Mucosa of rectum (tissue), 2 donors: ENCODE results near the gene RBBP6.

Experiments used
- H3K27ac ChIP-seq, 2 donors: one replicate each; pipeline ENCODE4 v1.7.0; 2013; ENCODE audit warnings: inconsistent platforms in 2 of 2, low read depth in 2 of 2, low read length in 2 of 2
- H3K27me3 ChIP-seq, 2 donors: one replicate each; pipeline ENCODE4 v1.7.0; 2013; ENCODE audit warnings: low read length in 2 of 2; ENCODE audit not compliant: control insufficient read depth in 2 of 2, insufficient read depth in 2 of 2
- H3K36me3 ChIP-seq, 2 donors: one replicate each; pipeline ENCODE4 v1.7.0; 2013; ENCODE audit warnings: low read length in 2 of 2; ENCODE audit not compliant: control insufficient read depth in 2 of 2, insufficient read depth in 2 of 2
- H3K4me1 ChIP-seq, 2 donors: one replicate each; pipeline ENCODE4 v1.7.0; 2013; ENCODE audit warnings: low read length in 2 of 2, mild to moderate bottlenecking in 1 of 2; ENCODE audit not compliant: control insufficient read depth in 2 of 2, insufficient read depth in 2 of 2
- H3K4me3 ChIP-seq, 2 donors: one replicate each; pipeline ENCODE4 v1.7.0; 2013; ENCODE audit warnings: low read length in 2 of 2
- H3K9ac ChIP-seq, 2 donors: one replicate each; pipeline ENCODE4 v1.7.0; 2013; ENCODE audit warnings: low read length in 2 of 2, low read depth in 1 of 2, mild to moderate bottlenecking in 1 of 2
- H3K9me3 ChIP-seq, 2 donors: one replicate each; pipeline ENCODE4 v1.7.0; 2013; ENCODE audit warnings: low read length in 2 of 2; ENCODE audit not compliant: control insufficient read depth in 2 of 2
- donor health status: healthy.
- donor health status: Normal muscosa, but diverticular disease.

RBBP6 gene

GRCh38 chr16:24537474-24538337 is 1.7 kb upstream of the RBBP6 start:
- H3K27ac ChIP-seq: no peak overlapping the region
- no peak overlapping the region for H3K9ac ChIP-seq
- H3K27me3 ChIP-seq: no peaks in the 10 kb centered on the region
- H3K36me3 ChIP-seq: no peaks in the 10 kb centered on the region
- H3K4me3 ChIP-seq: no peak overlapping the region
- no peaks in the 10 kb centered on the region for H3K9me3 ChIP-seq
- H3K4me1 ChIP-seq: peaks cover 8 to 16% of the 10 kb centered on the region in 2 donors

- Histone ChIP-seq H3K4me1 (peaks cover 13 to 22% of the 10 kb centered on the region in 2 donors), H3K4me3 (peak overlapping the region; percentile 90 to 91), H3K27ac (peak overlapping the region; percentile 100), H3K36me3 (no peaks in the 10 kb centered on the region), H3K9me3 (no peaks in the 10 kb centered on the region), H3K9ac (peak overlapping the region; percentile 72 to 100), H3K27me3 (no peaks in the 10 kb centered on the region)
Measured at GRCh38 chr16:24538756-24539294, 541 bp upstream of the RBBP6 start.

- peak overlapping the region; percentile 100 for H3K27ac ChIP-seq
- H3K9me3 ChIP-seq: no peaks in the 10 kb centered on the region
- peak overlapping the region; percentile 90 to 91 for H3K4me3 ChIP-seq
- H3K9ac ChIP-seq: peak overlapping the region; percentile 98 to 100
- peaks cover 0 to 2% of the 10 kb centered on the region in 2 donors for H3K36me3 ChIP-seq
- H3K27me3 ChIP-seq: no peaks in the 10 kb centered on the region
- H3K4me1 ChIP-seq: peaks cover 13 to 22% of the 10 kb centered on the region in 2 donors
Measured at GRCh38 chr16:24539850-24540601, 660 bp downstream of the RBBP6 start.

- H3K36me3 ChIP-seq: peaks cover 0 to 2% of the 10 kb centered on the region in 2 donors
- H3K27ac ChIP-seq: peak overlapping the region; percentile 100
- peak overlapping the region; percentile 98 to 100 for H3K9ac ChIP-seq
- H3K4me3 ChIP-seq: peak overlapping the region; percentile 90 to 91
- H3K4me1 ChIP-seq: peaks cover 13 to 22% of the 10 kb centered on the region in 2 donors
- H3K27me3 ChIP-seq: no peaks in the 10 kb centered on the region
- no peaks in the 10 kb centered on the region for H3K9me3 ChIP-seq
Measured at GRCh38 chr16:24540602-24541210, 1.3 kb downstream of the RBBP6 start.

- H3K4me3 ChIP-seq: peak overlapping the region; percentile 90 to 91
- H3K27ac ChIP-seq: peak overlapping the region; percentile 34 to 100
- H3K4me1 ChIP-seq: peaks cover 13 to 22% of the 10 kb centered on the region in 2 donors
- no peaks in the 10 kb centered on the region for H3K27me3 ChIP-seq
- peak overlapping the region; percentile 29 to 100 for H3K9ac ChIP-seq
- no peaks in the 10 kb centered on the region for H3K9me3 ChIP-seq
- H3K36me3 ChIP-seq: peaks cover 1 to 5% of the 10 kb centered on the region in 2 donors
Measured at GRCh38 chr16:24541233-24541933, 2.0 kb downstream of the RBBP6 start.

- Histone ChIP-seq H3K9me3 (no peaks in the 10 kb centered on the region), H3K27me3 (no peaks in the 10 kb centered on the region), H3K4me3 (no peak overlapping the region), H3K4me1 (peaks cover 9 to 19% of the 10 kb centered on the region in 2 donors), H3K9ac (peak overlapping the region in 1 of 2 donors; percentile 29), H3K36me3 (peaks cover 14 to 16% of the 10 kb centered on the region in 2 donors), H3K27ac (no peak overlapping the region)
Measured at GRCh38 chr16:24543949-24544348, 4.6 kb downstream of the RBBP6 start.

GRCh38 chr16:24544640-24545039 is 5.3 kb downstream of the RBBP6 start:
- H3K9ac ChIP-seq: no peak overlapping the region
- no peak overlapping the region for H3K4me3 ChIP-seq
- H3K9me3 ChIP-seq: no peaks in the 10 kb centered on the region
- H3K36me3 ChIP-seq: peaks cover 20 to 21% of the 10 kb centered on the region in 2 donors
- H3K27ac ChIP-seq: no peak overlapping the region
- peaks cover 9 to 19% of the 10 kb centered on the region in 2 donors for H3K4me1 ChIP-seq
- no peaks in the 10 kb centered on the region for H3K27me3 ChIP-seq

GRCh38 chr16:24550295-24550694 is 10.9 kb downstream of the RBBP6 start:
- H3K9me3 ChIP-seq: no peaks in the 10 kb centered on the region
- no peak overlapping the region for H3K4me3 ChIP-seq
- H3K9ac ChIP-seq: no peak overlapping the region
- H3K27ac ChIP-seq: no peak overlapping the region
- H3K4me1 ChIP-seq: no peaks in the 10 kb centered on the region
- H3K27me3 ChIP-seq: no peaks in the 10 kb centered on the region
- peaks cover 28 to 31% of the 10 kb centered on the region in 2 donors for H3K36me3 ChIP-seq

- Histone ChIP-seq H3K9me3 (no peaks in the 10 kb centered on the region), H3K9ac (no peak overlapping the region), H3K27me3 (no peaks in the 10 kb centered on the region), H3K36me3 (peaks cover 34% of the 10 kb centered on the region in 2 donors), H3K4me3 (no peak overlapping the region), H3K4me1 (no peaks in the 10 kb centered on the region), H3K27ac (no peak overlapping the region)
Measured at GRCh38 chr16:24552705-24553246, 13.4 kb downstream of the RBBP6 start.
